OCI-LY1 (cell line): ENCODE measurements around the gene DUSP5.

Source experiments
- EZH2 ChIP-seq: fragments of 200-600 bp; sonication (generic), shearing (Covaris generic); IDR thresholded peaks from 2 replicates; pipeline ENCODE4 v1.8.0; 2017; ENCODE audit warnings: borderline replicate concordance, mixed run types, mild to moderate bottlenecking, antibody characterized with exemption, low read length, moderate library complexity, mixed read lengths
- TF ChIP-seq, protein P1 (sequence below): fragments of 200-600 bp; sonication (generic), shearing (Covaris generic); IDR thresholded peaks from 2 replicates; pipeline ENCODE4 v1.5.1; 2017; ENCODE audit warnings: mild to moderate bottlenecking, antibody characterized with exemption, low read length, moderate library complexity, mixed read lengths

DNA sequence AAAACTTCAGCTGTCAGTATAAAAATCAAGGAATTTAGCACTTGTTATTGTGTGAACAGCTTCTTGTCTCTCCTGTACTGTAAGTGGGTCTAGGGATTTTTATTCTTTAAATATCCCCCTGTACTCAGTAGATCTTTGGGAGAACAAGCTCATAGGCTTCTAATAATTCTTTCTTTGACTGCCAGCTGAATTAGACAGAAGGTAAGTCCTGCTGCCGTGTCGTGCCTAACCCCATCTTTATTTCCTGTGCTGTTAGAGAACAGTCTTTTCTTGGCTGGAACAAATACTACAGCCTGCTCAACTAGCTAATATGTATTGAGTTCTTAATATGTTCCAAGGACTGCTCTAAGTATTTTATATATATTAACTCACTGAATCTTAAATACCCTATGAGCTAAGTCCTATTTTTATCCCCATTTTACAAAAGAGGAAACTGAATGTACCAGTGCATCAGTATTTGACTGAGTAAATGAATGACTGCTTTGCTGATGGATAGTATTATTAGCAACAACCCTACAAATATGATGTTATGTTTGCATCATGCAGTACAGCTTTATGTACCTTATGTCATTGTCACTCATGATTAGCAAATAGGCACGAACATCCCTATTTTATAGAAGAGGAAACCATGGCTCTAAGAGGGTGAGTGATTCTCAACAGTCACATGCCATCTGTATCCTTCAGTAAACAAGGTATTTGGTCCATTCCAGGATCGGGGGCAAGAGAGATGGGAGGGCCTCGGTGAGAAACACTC is 5.5 kb upstream of the DUSP5 start:
- TF ChIP-seq, protein P1, sequence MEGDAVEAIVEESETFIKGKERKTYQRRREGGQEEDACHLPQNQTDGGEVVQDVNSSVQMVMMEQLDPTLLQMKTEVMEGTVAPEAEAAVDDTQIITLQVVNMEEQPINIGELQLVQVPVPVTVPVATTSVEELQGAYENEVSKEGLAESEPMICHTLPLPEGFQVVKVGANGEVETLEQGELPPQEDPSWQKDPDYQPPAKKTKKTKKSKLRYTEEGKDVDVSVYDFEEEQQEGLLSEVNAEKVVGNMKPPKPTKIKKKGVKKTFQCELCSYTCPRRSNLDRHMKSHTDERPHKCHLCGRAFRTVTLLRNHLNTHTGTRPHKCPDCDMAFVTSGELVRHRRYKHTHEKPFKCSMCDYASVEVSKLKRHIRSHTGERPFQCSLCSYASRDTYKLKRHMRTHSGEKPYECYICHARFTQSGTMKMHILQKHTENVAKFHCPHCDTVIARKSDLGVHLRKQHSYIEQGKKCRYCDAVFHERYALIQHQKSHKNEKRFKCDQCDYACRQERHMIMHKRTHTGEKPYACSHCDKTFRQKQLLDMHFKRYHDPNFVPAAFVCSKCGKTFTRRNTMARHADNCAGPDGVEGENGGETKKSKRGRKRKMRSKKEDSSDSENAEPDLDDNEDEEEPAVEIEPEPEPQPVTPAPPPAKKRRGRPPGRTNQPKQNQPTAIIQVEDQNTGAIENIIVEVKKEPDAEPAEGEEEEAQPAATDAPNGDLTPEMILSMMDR, result no peak
- no peak for TF ChIP-seq EZH2
